Measurements from ENCODE around the gene ACOT12.

The ACOT12 gene

GRCh38 chr5:81286059-81286617 lies 107.8 kb downstream of the ACOT12 start:
- DNase-seq, result no peak

- DNase-seq, result no peak
Observed at GRCh38 chr5:81283976-81284375, 110.0 kb downstream of the ACOT12 start.
